Mucosa of rectum (tissue), 2 donors: ENCODE data around the gene MBD5.

ENCODE experiments used
- H3K27ac ChIP-seq, 2 donors: one replicate each; pipeline ENCODE4 v1.7.0; 2013; ENCODE audit warnings: inconsistent platforms in 2 of 2, low read depth in 2 of 2, low read length in 2 of 2
- H3K27me3 ChIP-seq, 2 donors: one replicate each; pipeline ENCODE4 v1.7.0; 2013; ENCODE audit warnings: low read length in 2 of 2; ENCODE audit not compliant: control insufficient read depth in 2 of 2, insufficient read depth in 2 of 2
- H3K36me3 ChIP-seq, 2 donors: one replicate each; pipeline ENCODE4 v1.7.0; 2013; ENCODE audit warnings: low read length in 2 of 2; ENCODE audit not compliant: control insufficient read depth in 2 of 2, insufficient read depth in 2 of 2
- H3K4me1 ChIP-seq, 2 donors: one replicate each; pipeline ENCODE4 v1.7.0; 2013; ENCODE audit warnings: low read length in 2 of 2, mild to moderate bottlenecking in 1 of 2; ENCODE audit not compliant: control insufficient read depth in 2 of 2, insufficient read depth in 2 of 2
- H3K4me3 ChIP-seq, 2 donors: one replicate each; pipeline ENCODE4 v1.7.0; 2013; ENCODE audit warnings: low read length in 2 of 2
- H3K9ac ChIP-seq, 2 donors: one replicate each; pipeline ENCODE4 v1.7.0; 2013; ENCODE audit warnings: low read length in 2 of 2, low read depth in 1 of 2, mild to moderate bottlenecking in 1 of 2
- H3K9me3 ChIP-seq, 2 donors: one replicate each; pipeline ENCODE4 v1.7.0; 2013; ENCODE audit warnings: low read length in 2 of 2; ENCODE audit not compliant: control insufficient read depth in 2 of 2
- donor health status: healthy.
- donor health status: Normal muscosa, but diverticular disease.

MBD5 gene

DNA sequence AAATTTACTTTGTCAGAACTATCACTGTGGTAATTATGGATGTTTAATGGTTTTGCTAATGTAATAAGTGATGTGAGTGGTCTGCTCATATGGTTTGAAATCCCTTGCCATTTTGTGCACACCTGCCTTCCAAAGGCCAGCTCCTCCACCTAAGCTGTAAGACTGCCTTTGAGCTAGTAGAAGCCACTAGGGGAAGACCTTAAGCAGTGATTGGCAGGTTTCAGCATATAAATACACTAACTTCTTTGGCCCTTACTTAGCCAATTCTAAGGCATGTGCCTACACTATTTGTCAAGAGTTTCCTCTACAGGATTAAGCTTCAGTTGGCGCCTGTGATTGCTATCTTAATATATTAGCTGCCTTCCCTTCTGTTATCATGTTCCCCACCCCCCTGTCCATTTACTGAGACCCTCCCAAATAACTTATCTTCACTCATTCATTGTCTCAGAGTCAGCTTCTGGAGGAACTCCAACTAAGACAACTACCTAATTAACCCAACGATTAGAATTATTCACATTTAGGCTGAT lies 141.1 kb downstream of the MBD5 start:
- Histone ChIP-seq H3K4me1 (no peaks in the 10 kb centered on the region), H3K9me3 (no peaks in the 10 kb centered on the region), H3K9ac (no peak overlapping the region), H3K36me3 (no peaks in the 10 kb centered on the region), H3K27me3 (no peaks in the 10 kb centered on the region), H3K4me3 (no peak overlapping the region), H3K27ac (no peak overlapping the region)

DNA sequence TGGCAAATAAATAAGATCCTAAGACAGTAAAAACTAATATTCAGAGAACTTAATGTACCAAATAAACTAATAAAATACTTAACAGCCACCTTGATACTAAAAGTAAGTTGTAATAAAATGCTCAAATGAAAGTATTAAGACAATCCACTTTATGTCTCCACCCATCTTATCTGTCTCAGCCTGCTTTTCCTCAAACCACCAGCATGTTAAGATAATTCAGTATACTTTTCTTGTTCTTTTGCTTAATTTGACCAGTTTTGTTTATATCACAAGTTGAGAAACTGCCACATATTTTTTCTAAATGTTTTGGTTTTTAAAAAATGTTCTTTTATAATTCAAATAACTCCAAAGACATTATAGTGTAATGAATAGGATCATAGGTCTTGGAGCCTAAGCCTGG lies 142.0 kb downstream of the MBD5 start:
- no peaks in the 10 kb centered on the region for H3K9me3 ChIP-seq
- H3K36me3 ChIP-seq, result no peaks in the 10 kb centered on the region
- no peak overlapping the region for H3K9ac ChIP-seq
- no peaks in the 10 kb centered on the region for H3K27me3 ChIP-seq
- H3K4me3 ChIP-seq, result no peak overlapping the region
- no peak overlapping the region for H3K27ac ChIP-seq
- no peaks in the 10 kb centered on the region for H3K4me1 ChIP-seq

DNA sequence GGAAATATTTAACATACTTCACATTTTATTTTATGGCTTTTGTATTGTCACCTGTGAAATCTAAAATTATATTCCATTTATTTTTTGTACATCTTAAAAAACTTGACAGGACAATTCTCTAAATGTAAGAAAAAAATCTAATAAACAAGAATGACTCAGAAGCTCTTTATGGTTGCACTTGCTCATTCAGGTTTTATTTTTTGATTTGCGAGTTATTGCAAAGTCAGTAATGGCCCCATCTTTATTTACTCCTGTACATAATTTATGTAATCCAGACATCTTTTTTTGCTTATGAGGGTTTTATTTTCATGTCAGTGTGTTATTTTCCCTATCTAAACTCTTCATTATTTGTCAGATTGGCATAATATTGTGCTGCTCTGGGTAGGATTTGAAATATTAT lies 145.1 kb downstream of the MBD5 start:
- no peaks in the 10 kb centered on the region for H3K9me3 ChIP-seq
- no peak overlapping the region for H3K27ac ChIP-seq
- H3K4me1 ChIP-seq, result no peaks in the 10 kb centered on the region
- no peak overlapping the region for H3K9ac ChIP-seq
- H3K4me3 ChIP-seq, result no peak overlapping the region
- H3K36me3 ChIP-seq, result no peaks in the 10 kb centered on the region
- no peaks in the 10 kb centered on the region for H3K27me3 ChIP-seq

DNA sequence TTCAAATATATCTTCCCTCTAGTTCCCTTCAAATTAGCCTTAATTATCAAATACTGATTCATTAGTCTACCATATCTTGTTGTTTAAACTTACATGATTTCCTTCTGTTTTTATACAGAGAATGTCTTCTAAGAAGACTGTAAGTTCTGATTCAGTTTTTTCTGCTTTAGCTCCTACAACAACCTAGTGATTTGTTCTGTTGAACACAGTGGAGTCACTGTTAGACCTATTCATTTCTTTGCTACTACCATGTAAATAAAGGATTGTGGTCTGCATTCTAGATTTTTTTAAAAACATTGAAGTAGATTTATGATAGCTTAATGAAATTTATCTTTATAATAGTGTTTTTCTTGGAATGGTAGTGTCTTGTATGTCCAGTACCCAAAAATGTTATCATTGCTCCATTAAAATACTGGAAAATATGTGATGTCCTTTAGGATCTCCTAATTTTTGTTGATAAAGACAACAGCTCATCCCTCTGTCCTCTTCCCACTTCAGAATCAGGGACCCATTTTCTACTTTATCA lies 146.4 kb downstream of the MBD5 start:
- H3K27me3 ChIP-seq, result no peaks in the 10 kb centered on the region
- H3K9ac ChIP-seq, result no peak overlapping the region
- H3K27ac ChIP-seq, result no peak overlapping the region
- H3K4me1 ChIP-seq, result no peaks in the 10 kb centered on the region
- no peaks in the 10 kb centered on the region for H3K9me3 ChIP-seq
- no peak overlapping the region for H3K4me3 ChIP-seq
- no peaks in the 10 kb centered on the region for H3K36me3 ChIP-seq

DNA sequence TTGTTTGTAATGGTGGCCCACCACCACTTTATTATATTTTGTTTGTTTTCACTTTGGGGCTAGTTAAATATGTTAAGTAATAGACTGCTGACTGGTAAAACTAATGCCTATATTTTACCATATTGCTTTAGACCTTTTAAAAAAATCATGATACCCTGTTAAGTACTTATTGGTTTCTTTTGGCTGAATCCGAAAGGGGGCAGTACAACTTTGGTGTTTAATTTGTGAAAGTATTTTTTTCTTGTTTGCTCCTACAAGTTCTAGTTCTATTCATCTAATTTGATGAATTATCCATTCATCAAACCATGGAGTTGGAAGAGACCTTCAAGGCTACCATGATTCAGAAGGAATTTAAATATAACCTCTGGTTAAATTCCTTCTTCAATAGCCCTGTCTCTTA lies 147.0 kb downstream of the MBD5 start:
- no peak overlapping the region for H3K4me3 ChIP-seq
- H3K4me1 ChIP-seq, result no peaks in the 10 kb centered on the region
- no peaks in the 10 kb centered on the region for H3K36me3 ChIP-seq
- no peaks in the 10 kb centered on the region for H3K9me3 ChIP-seq
- H3K9ac ChIP-seq, result no peak overlapping the region
- no peak overlapping the region for H3K27ac ChIP-seq
- no peaks in the 10 kb centered on the region for H3K27me3 ChIP-seq

DNA sequence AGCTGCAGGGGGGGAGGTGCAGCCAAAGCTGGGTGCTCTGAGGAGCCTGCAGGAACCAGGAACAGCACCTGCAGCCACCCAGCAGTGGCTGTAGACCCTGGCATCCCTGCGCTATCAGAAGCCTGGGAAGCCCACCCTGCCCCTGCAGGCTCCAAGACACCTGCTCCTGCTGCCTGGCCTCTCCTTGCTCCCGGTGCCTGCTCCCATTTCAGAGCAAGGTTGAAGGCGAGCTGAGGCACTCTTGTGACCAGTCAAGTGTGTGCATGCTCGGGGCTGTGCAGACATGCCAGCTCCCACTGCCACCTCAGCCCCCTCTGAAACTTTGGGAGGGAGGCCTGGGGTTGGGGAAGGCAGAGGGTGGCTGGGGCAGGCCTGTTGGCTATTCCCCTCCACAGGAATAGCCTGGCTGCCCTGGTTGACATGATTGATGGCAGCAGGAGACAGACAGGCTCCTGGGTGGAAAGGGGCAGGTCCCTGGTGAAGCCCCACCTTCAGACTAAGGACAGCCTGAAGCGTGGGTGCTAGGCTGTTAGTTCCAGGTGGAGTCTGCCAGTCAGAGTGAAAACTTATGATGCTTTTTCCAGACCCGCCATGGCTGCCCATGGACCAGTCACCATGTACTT lies 151.4 kb downstream of the MBD5 start:
- H3K36me3 ChIP-seq, result no peaks in the 10 kb centered on the region

DNA sequence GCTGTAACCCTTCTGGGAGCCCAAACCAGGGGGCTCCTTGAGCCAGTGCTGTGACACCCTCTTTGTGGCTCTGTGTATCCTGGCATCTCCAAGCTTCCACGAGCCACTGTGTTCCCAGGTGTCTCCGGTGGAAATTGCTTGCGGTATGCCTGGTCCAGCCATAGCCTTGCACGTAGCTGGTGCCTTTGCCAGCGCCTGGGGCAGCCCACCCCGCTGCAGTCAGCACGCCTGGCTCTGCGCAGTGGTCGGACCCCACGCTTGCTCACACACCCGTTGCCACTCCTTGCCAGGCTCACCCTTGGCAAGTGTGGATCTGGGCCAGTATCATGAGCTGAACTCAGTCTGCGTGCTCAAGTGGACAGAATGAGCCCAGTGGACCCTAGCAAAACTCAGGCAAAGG lies 152.3 kb downstream of the MBD5 start:
- Histone ChIP-seq H3K27me3 (no peaks in the 10 kb centered on the region), H3K27ac (no peak overlapping the region), H3K36me3 (no peaks in the 10 kb centered on the region), H3K4me3 (no peak overlapping the region), H3K9ac (no peak overlapping the region), H3K9me3 (no peaks in the 10 kb centered on the region), H3K4me1 (no peaks in the 10 kb centered on the region)

More for the DNA sequence above, 151.4 kb downstream of the MBD5 start:
- Histone ChIP-seq H3K9ac (no peak overlapping the region), H3K27ac (no peak overlapping the region), H3K4me3 (no peak overlapping the region), H3K27me3 (no peaks in the 10 kb centered on the region), H3K4me1 (no peaks in the 10 kb centered on the region), H3K9me3 (no peaks in the 10 kb centered on the region)

DNA sequence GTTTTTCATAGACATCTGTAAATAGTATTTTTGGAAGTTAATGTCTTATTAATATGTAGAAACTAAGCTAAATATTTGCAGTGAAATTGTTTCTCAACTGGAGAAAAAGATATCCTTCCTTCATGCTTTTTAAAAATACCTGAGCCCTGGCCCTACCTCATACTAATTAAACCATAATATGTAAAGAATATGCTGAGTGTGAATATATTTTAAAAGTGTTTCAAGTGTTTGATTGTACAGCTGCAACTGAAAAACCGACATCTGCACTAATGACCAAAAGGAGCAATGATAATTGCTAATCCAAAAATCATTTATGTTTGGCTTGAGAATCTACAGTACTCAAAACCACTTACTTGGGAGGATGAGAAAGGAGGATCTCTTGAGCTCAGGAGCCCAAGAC lies 156.7 kb downstream of the MBD5 start:
- H3K4me3 ChIP-seq, result no peak overlapping the region
- no peaks in the 10 kb centered on the region for H3K9me3 ChIP-seq
- H3K9ac ChIP-seq, result no peak overlapping the region
- H3K4me1 ChIP-seq, result no peaks in the 10 kb centered on the region
- H3K36me3 ChIP-seq, result peaks cover 3% of the 10 kb centered on the region in 2 donors
- no peaks in the 10 kb centered on the region for H3K27me3 ChIP-seq
- H3K27ac ChIP-seq, result no peak overlapping the region

DNA sequence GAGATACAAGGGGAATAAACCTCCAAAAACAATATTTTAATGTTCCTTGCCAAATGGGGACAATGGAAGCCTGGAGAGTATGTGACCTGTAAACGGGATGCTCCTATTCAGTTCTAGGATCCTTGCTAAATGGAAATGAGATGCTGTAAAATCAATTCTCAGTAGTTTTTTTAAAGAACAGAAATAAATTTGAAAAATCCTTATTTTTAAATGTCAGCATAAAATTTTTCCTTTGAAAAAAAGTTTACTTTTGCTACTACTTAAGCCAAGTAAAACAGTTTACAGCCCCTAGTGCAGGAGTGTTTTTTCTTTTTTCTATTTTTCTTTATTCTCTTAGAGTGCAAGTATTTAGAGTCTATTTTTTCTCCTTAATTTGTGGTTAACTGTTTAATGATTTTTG lies 158.8 kb downstream of the MBD5 start:
- Histone ChIP-seq H3K4me1 (no peaks in the 10 kb centered on the region), H3K27ac (no peak overlapping the region), H3K4me3 (no peak overlapping the region), H3K9ac (no peak overlapping the region), H3K36me3 (peaks cover 6% of the 10 kb centered on the region in 2 donors), H3K9me3 (no peaks in the 10 kb centered on the region), H3K27me3 (no peaks in the 10 kb centered on the region)

DNA sequence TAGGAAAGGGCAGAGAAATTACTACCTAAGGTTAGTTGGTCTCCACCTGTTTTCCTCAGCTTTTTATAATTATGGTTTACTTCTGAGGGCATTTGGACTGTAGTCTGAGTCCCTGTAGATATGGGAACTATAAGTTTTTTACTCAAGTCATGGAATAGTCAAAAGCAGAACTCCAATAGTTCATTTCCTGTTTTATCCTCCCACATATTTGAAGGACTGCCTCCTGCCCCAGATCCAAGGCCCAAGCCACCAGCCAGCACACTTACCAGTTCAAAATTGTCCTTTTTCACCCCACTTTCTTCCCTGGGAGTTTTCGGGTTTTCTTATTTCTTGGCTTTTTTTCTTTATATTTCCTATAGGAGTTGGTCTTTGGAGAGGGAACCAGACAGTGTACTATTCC lies 164.1 kb downstream of the MBD5 start:
- H3K36me3 ChIP-seq, result peaks cover 6 to 8% of the 10 kb centered on the region in 2 donors
- H3K4me1 ChIP-seq, result no peaks in the 10 kb centered on the region

More for the DNA sequence above, 164.1 kb downstream of the MBD5 start:
- H3K9ac ChIP-seq, result no peak overlapping the region
- H3K27me3 ChIP-seq, result no peaks in the 10 kb centered on the region
- no peaks in the 10 kb centered on the region for H3K9me3 ChIP-seq
- no peak overlapping the region for H3K4me3 ChIP-seq
- no peak overlapping the region for H3K27ac ChIP-seq
